AG10803 (cell line): ENCODE data around the gene SLC39A10.

Experiments
- DNase-seq: peaks from one replicate; pipeline ENCODE4 v3.0.0; 2010; ENCODE audit warnings: low read depth
- H3K4me3 ChIP-seq: 2 replicates; pipeline ENCODE4 v1.5.1; 2011; ENCODE audit warnings: mild to moderate bottlenecking, low read length, control low read depth
- CTCF ChIP-seq: conservative IDR thresholded peaks from 2 replicates; pipeline ENCODE4 v1.5.1; 2011; ENCODE audit warnings: mild to moderate bottlenecking, low read length, control low read depth, inconsistent platforms

Gene SLC39A10

GRCh38 chr2:195735347-195735746 lies 78.3 kb downstream of the SLC39A10 start:
- TF ChIP-seq CTCF = no peak
- DNase-seq = no peak
- H3K4me3 ChIP-seq = no peak overlapping the region

GRCh38 chr2:195737511-195738325 lies 80.7 kb downstream of the SLC39A10 start:
- no peak for TF ChIP-seq CTCF
- no peak for DNase-seq
- no peak overlapping the region for H3K4me3 ChIP-seq

GRCh38 chr2:195741191-195741590 lies 84.2 kb downstream of the SLC39A10 start:
- H3K4me3 ChIP-seq = no peak overlapping the region
- DNase-seq = no peak
- TF ChIP-seq CTCF = no peak

- TF ChIP-seq CTCF = no peak
- H3K4me3 ChIP-seq = no peak overlapping the region
- DNase-seq = no peak
These were observed 99.4 kb downstream of the SLC39A10 start for GRCh38 chr2:195756218-195756942.

- TF ChIP-seq CTCF = no peak
- no peak overlapping the region for H3K4me3 ChIP-seq
- DNase-seq = no peak
These were observed 101.8 kb downstream of the SLC39A10 start for GRCh38 chr2:195758846-195759245.

- TF ChIP-seq CTCF = no peak
- H3K4me3 ChIP-seq = no peak overlapping the region
- no peak for DNase-seq
These were observed 102.9 kb downstream of the SLC39A10 start for GRCh38 chr2:195759877-195760276.

GRCh38 chr2:195763866-195764265 lies 106.8 kb downstream of the SLC39A10 start:
- TF ChIP-seq CTCF = no peak
- no peak overlapping the region for H3K4me3 ChIP-seq
- DNase-seq = no peak
